Motor neuron (in vitro differentiated cells): ENCODE data around the gene HORMAD2. TPM values are rescaled to one million over a fixed set of nuclear protein-coding genes. Genes with fewer than 3 reads are reported as not detected.
A peak's percentile ranks its signal among the peaks of the same experiment; 100 is the strongest.
"Not testable (repeated sequence)": the region's sequence is repeated elsewhere in the genome, so short reads cannot be mapped to it uniquely, and the experiment has no call there.

Experiments
- ATAC-seq, 8 experiments: fragments of 200-7000 bp; cut with Tn5 transposase; replicated peaks in 6 of 8; 2 replicates each; pipeline ENCODE4 v1.8.0; 2021; ENCODE audit warnings: mild to moderate bottlenecking in 8 of 8, moderate library complexity in 8 of 8
- H3K27ac ChIP-seq, 2 donors: fragments of 250-450 bp; sonication (Bioruptor Pico); 2 replicates each; pipeline ENCODE4 v1.9.0; 2021; ENCODE audit warnings: antibody characterized with exemption in 2 of 2, mild to moderate bottlenecking in 2 of 2, moderate library complexity in 1 of 2
- H3K4me1 ChIP-seq, 2 donors: fragments of 250-450 bp; sonication (Bioruptor Pico); replicated peaks in 1 of 2; 2 replicates each; pipeline ENCODE4 v1.6.1; 2021; ENCODE audit warnings: antibody characterized with exemption in 2 of 2, mild to moderate bottlenecking in 2 of 2, moderate library complexity in 1 of 2
- H3K4me3 ChIP-seq, 5 donors: fragments of 250-450 bp; sonication (Bioruptor Pico); 2 replicates each; pipeline ENCODE4 v1.9.0; 2021; ENCODE audit warnings: antibody characterized with exemption in 5 of 5, mild to moderate bottlenecking in 5 of 5, moderate library complexity in 4 of 5
- WGBS, 10 experiments: fragments of 450-650 bp; shearing (Covaris generic); methylation state at CpG; one replicate each; pipeline ENCODE4 v1.0.0; 2022; 5-methylcytosine and 5-hydroxymethylcytosine counted together
- in situ Hi-C, 9 experiments: fragments of 400-800 bp; cut with MboI; loops; one replicate each; pipeline ENCODE4 v1.15.0; 2021; ENCODE audit warnings: low sequenced_read_pairs in 9 of 9, low pct_unique_long_range_greater_than_20kb in 2 of 9; ENCODE audit not compliant: unreplicated experiment in 9 of 9
- total RNA-seq, 8 experiments: library from RNA; unstranded; fragments of 300-600 nt; gene quantifications; 2 replicates each; pipeline versions ENCODE4 v1.2.3 to v1.2.4, GENCODE V29; 2022

Gene HORMAD2
- total RNA-seq, 8 experiments from 2014 or later = 0.11 to 0.23 (median 0.13) TPM; not detected in 5

DNA sequence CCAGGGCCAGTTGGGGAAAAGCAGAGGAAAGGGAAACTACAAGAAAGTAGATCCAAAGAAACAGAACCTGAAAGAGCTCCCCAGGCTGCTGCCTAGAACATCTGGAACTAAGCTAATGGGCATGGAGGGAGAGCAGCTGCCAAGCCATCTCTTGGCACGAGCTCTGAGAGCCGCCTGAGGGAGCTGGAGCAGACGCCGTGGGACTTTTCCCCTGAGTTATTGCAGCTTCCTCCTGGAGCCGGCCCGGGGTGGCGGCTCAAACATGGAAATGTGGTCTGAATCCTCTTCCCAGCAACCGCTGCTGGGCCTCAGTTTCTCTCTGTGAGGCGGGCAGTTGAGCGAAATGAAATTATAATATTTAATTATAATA is 124.5 kb downstream of the HORMAD2 start:
- no peak overlapping the region for H3K4me3 ChIP-seq
- no peak overlapping the region for H3K27ac ChIP-seq
- in situ Hi-C loops = no loop called here
- peak in 3 of 8 experiments; percentile 2 to 67 (median 5) for ATAC-seq
- WGBS, 10 experiments = 0 to 100% (median 86%) methylated on average over 1 to 5 of the region's 10 CpGs
- H3K4me1 ChIP-seq = peaks cover 21 to 24% of the 10 kb centered on the region in 2 donors

DNA sequence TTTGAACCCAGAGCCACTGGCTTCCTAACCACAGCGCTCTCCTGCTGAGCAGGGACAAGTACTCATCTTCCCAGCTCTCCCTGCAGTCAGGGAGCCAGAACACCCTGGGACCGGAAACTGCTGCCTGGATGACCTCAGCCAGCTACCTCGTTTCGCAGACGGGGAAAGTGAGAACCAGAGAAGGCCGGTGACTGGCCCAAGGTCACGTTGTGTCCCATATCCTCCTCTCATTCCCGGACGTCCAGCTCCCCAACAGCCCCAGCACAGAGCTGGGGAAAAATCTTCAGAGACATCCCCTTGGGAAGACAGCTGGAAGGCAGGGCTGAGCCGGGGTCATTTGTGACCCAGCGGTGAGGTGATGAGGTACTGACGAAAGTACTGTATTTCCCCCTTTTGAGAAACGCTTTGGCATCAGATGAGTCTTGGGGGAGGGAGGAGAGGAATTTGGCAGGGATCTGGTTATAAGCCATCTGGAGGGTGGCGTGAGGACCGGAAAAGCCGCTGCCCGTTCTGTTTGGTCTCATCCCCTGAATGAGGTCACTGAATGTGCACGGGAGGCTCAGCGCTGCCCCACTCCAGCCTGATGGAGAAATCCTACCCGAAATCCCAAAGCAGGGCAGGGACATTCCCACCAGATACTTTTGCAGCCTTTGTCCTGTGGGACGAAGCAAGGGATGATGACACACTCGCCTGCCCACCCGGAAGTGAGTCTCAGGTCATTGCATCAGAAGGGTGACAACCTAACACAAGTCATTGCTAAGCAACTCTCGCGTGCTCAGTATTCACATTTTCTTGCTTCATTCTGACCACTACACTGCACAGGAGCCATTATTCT is 125.2 kb downstream of the HORMAD2 start:
- H3K27ac ChIP-seq = peak overlapping the region; percentile 31 to 75
- in situ Hi-C loops = no loop called here
- peaks cover 21 to 24% of the 10 kb centered on the region in 2 donors for H3K4me1 ChIP-seq
- peak in 7 of 8 experiments; percentile 22 to 81 (median 67) for ATAC-seq
- H3K4me3 ChIP-seq = no peak overlapping the region
- WGBS, 10 experiments = 0 to 100% (median 77%) methylated on average over 1 to 14 of the region's 25 CpGs; no CpG with 5 or more reads in 1 of the 10 experiments

DNA sequence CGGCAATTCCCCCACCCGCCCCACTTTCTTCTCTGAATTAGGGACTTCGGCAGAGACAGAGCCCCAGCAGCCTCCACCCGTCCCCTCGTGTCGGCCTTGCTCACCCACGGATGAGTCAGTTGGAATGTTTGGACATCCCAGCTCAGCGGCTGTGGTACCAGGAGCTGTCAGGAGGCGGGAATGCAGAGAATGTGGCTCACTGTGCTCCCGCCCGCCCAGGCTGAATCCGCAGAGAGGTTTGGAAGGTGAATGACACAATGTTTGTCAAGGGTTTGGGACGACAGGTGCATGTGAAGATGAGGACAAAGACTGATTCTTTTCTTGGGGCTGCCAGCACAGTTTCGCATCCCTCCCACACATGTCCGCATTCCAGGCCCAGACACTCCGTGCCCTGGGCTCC is 126.7 kb downstream of the HORMAD2 start:
- in situ Hi-C loops = no loop called here
- Histone ChIP-seq H3K4me1 (peaks cover 21 to 24% of the 10 kb centered on the region in 2 donors), H3K27ac (no peak overlapping the region), H3K4me3 (no peak overlapping the region)
- peak; percentile 19 to 68 (median 33) for ATAC-seq
- 0 to 100% (median 87%) methylated on average over 1 to 9 of the region's 16 CpGs; no CpG with 5 or more reads in 3 of the 10 experiments for WGBS, 10 experiments

DNA sequence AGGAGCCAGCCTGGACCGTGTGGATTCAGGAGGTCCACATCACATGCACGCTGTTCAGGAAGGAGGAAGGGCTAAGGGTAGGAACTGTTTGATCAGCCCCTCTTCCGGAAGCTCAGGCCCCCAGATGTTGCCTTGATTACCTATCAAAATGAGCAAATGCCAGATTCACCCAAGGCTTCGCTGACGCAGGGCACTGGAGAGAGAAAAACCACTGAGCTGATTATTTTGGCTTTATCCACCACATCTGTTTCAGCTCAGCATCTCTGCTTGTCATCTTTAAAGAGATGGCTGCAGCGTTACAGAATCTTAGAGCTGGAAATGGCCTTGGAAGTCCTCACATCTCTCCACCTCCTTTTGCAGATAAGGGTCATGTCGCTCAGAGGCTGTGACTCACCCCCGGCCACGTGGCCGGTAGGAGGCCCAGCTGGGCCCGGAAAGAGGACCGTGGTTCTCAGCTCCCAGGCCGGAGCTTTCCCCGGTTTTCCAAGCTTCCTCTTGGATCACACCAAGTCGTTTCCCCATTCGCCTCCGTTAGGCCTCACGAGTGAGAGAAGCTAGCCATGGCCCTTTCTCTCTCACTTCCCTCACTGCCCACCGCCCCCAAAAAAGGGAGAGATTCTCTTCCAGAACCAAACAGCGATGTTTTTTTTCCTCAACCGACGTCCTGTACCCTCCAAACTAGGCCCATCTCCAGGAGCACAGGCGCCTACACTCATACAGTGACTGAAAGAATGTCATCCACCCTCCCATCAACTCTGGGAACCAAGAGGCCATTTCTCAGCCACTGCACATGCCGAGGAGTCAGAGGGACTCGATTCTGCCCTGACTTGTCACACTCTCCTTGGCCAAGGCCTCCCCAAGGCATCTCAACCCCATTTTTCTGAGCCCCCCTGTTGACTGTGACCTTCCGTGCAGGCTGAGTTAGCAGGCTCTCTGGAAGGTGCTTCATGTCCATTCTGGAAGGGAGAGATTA is 128.7 kb downstream of the HORMAD2 start:
- ATAC-seq = peak in 7 of 8 experiments; percentile 17 to 75 (median 58)
- WGBS, 10 experiments = 23 to 93% (median 81%) methylated on average over 2 to 14 of the region's 26 CpGs; no CpG with 5 or more reads in 2 of the 10 experiments
- H3K27ac ChIP-seq = peak overlapping the region; percentile 2 to 63
- in situ Hi-C loops = no loop called here
- H3K4me1 ChIP-seq = peaks cover 24% of the 10 kb centered on the region in 2 donors
- H3K4me3 ChIP-seq = no peak overlapping the region

DNA sequence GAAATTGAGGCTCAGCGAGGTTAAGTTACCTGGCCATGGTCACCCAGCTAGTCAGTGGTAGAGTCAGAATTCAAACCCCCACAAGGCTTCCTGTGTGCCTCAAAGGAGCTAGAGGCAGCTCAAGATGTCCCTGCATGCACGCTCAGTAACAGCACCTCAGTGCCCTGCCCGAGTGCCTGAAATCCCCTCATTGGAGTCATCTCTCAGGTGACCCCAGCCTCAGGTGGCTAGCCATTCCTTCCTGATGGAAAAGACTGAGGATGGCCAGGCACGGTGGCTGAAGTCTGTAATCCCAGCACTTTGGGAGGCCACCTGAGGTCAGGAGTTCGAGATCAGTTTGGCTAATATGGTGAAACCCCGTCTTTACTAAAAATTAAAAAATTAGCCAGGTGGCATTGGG is 129.4 kb downstream of the HORMAD2 start:
- no peak overlapping the region for H3K4me3 ChIP-seq
- peaks cover 24 to 26% of the 10 kb centered on the region in 2 donors for H3K4me1 ChIP-seq
- in situ Hi-C loops = no loop called here
- no peak overlapping the region for H3K27ac ChIP-seq
- 83 to 100% (median 93%) methylated on average over 2 to 4 of the region's 6 CpGs; no CpG with 5 or more reads in 3 of the 10 experiments for WGBS, 10 experiments
- ATAC-seq = no peak

DNA sequence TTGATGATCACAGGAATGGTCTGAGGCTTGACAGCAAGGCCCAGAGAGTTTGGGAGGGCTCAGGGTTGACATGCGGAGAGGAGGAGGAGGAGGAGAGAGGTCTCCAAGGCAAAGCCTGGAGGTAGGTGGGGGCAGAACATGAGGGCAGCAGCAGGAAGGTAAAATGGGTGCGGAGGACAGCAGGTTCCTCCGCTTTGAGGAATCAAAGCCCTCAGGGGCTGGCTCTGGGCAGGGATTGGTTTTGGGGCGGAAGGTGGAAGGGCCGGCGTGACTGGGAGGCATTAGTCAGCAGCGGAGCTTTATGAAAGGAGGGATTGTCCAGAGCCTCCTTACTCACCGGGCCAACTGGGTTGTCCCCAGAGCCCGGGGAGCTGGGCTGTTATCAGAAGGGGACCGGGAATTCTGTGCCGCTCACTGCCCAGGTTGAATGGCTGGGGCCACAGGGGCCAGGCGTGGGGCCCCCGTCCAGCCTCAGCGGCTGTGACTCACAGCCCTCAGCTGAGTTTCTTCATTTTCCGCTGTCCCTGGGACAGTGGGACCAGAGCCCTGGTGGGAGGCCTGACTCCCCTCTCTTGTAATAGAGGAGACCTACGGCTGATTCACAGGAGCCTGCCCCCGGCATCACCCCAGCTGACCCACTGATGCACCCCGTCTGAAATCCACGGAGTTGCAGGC is 130.1 kb downstream of the HORMAD2 start:
- H3K4me3 ChIP-seq = no peak overlapping the region
- H3K27ac ChIP-seq = no peak overlapping the region
- in situ Hi-C loops = no loop called here
- peaks cover 24 to 28% of the 10 kb centered on the region in 2 donors for H3K4me1 ChIP-seq
- WGBS, 10 experiments = 40 to 90% (median 70%) methylated on average over 1 to 4 of the region's 19 CpGs; no CpG with 5 or more reads in 4 of the 10 experiments
- peak in 4 of 8 experiments; percentile 12 to 47 (median 32) for ATAC-seq

DNA sequence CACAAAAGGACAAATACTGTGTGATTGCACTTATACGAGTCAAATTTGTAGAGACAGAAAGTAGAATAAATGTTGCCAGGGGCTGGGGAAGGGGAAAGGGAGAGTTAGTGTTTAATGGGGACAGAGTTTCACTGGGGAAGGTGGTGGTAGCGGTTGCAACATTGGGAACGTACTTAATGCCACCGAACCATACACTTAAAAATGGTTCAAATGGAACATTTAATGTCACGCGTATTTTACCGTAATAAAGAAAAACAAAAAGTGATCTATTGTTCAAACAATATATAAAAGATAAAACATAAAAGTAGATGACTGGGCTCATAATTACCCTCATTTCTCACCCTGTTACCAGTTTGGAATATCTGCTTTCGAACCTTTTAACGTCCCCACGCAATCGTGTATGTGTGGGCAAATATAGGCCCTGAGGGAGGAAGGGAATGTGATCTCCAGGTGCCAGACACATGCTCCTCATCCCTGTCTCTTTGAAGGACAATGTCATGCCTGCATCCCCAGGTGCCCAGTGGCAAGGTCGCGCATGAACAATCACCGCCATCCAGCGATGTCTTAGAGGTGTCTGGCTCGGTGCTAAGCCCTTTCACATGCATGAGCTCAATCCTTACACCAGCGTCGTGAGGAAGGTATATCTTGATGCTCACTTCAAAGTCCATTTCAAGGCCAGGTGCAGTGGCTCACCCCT is 131.0 kb downstream of the HORMAD2 start:
- peaks cover 16 to 19% of the 10 kb centered on the region in 2 donors for H3K4me1 ChIP-seq
- no peak for ATAC-seq
- H3K27ac ChIP-seq = no peak overlapping the region
- no peak overlapping the region for H3K4me3 ChIP-seq
- in situ Hi-C loops = no loop called here
- 86 to 99% (median 94%) methylated on average over 1 to 18 of the region's 18 CpGs for WGBS, 10 experiments

DNA sequence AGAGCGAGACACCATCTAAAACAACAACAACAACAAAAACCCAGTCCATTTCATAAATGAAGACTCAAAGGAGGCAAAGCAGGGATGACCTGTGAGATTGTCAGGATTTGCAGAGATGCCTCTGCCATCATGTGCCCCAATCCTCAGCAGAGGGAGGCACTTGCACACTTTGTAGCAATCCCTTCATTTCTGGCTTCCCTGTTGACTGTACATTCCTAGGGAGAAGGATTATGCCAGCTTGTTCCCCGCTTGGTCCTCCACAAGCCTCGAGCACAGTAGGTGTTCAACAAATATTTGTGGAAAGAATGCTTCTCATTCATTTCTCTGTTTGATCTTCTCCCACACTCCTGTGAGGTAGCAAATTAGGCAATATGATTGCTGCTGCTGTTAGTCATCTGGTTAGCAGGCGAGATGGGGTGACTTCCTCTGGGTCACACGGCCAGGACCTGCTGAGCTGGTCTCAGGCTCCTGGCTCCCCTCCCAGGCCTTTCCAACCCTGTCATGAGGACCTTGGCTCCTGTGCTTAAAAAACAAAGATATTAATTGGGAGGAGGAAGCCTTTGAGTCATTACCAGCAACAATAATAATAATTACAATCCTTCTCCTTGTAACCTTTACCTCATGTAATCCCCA is 132.2 kb downstream of the HORMAD2 start:
- in situ Hi-C loops = no loop called here
- H3K4me3 ChIP-seq = no peak overlapping the region
- no peak overlapping the region for H3K27ac ChIP-seq
- H3K4me1 ChIP-seq = peaks cover 16 to 18% of the 10 kb centered on the region in 2 donors
- WGBS, 10 experiments = 0 to 91% (median 40%) methylated on average over 1 to 5 of the region's 5 CpGs; no CpG with 5 or more reads in 3 of the 10 experiments
- ATAC-seq = peak in 7 of 8 experiments; percentile 13 to 66 (median 42)

DNA sequence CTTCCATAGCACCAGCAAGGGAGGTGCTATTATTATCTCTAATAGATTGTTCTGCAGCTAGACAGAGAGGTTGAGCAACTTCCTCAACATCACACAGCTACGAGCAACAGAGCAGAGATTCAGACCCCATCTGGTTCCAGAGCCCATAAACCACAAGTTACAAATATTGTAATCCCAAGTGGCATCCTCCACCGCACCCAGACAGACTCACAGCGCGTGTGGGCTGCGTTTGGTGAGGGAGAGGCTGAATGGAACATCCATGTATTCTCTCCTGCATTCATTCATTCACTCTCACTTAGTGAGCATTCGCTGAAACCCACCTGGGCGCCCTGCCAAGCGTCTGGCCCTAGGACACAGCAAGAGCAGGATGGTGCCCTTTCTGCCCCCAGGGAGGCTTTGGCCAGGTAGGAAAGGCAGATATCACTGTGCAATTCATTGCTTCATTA is 132.8 kb downstream of the HORMAD2 start:
- Histone ChIP-seq H3K27ac (no peak overlapping the region), H3K4me3 (no peak overlapping the region), H3K4me1 (peaks cover 16 to 18% of the 10 kb centered on the region in 2 donors)
- in situ Hi-C loops = no loop called here
- peak in 3 of 8 experiments; percentile 29 to 82 (median 65) for ATAC-seq
- 0 to 100% (median 82%) methylated on average over 1 to 4 of the region's 8 CpGs for WGBS, 10 experiments

DNA sequence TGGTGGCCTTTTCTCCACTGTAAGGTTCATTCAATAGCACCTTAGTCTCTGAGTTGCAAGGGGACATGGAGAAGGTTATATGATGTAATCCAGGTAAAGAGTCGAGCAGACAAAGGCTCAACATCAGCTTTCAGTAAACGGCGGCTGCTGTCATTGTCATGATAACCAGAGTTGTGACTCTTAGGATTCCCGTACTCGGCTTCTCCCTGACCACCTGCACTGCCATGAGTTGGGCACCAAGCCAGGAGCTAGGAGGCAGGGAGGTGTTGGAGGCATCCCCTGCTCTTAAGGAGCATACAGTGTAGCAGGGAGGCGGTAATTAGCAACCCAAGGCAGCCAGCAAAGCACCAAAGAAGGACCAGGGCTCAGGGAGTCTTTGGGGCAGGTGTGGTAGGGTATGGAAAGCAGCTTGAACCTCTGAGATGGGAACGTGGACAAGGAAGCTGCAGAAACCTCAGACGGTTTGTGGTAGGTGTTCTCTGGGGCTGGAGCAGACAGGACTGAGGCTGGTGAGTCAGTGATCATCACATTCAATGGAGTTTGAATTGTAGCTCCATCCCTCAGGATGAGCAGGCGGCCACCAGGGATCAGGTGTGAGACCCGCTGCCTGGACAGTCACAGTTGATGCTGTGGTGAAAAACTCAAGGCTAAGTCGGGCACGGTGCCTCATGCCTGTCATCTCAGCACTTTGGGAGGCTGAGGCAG is 134.6 kb downstream of the HORMAD2 start:
- Histone ChIP-seq H3K4me3 (no peak overlapping the region), H3K27ac (no peak overlapping the region), H3K4me1 (peaks cover 4 to 6% of the 10 kb centered on the region in 2 donors)
- in situ Hi-C loops = no loop called here
- ATAC-seq = peak in 5 of 8 experiments; percentile 10 to 51 (median 36)
- 31 to 81% (median 51%) methylated on average over 2 to 7 of the region's 12 CpGs; no CpG with 5 or more reads in 4 of the 10 experiments for WGBS, 10 experiments

DNA sequence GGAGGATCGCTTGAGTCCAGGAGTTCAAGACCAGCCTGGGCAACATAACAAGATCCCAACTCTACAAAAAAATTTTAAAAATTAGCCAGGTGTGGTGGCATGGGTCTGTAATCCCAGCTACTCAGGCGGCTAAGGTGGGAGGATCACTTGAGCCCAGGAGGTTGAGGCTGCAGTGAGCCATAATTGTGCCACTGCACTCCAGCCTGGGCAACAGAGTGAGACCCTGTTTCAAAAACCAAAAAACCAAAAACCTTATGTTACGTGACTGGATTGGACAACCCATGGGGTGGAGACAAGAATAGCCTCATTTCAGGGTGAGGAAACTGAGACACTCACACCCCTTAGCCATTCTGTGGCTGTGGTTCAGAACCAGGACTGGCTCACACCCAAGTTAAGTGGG is 136.0 kb downstream of the HORMAD2 start:
- in situ Hi-C loops, H3K4me1 ChIP-seq, ATAC-seq, H3K27ac ChIP-seq, H3K4me3 ChIP-seq: not testable (repeated sequence)
- WGBS, 10 experiments = 88 to 100% (median 100%) methylated on average over 1 to 3 of the region's 3 CpGs; no CpG with 5 or more reads in 3 of the 10 experiments
